H1 (cell line): ENCODE data around the gene CPLX1.
"Not testable (repeated sequence)": the region's sequence is repeated elsewhere in the genome, so short reads cannot be mapped to it uniquely, and the experiment has no call there.

Experiments used
- CTCF ChIP-seq, 3 experiments: IDR thresholded peaks; 1 replicate in 2 of 3; 2 replicates in 1 of 3; pipeline versions ENCODE4 v1.5.1 to v1.6.1; 2011; ENCODE audit warnings: low read length in 3 of 3, mild to moderate bottlenecking in 3 of 3, inconsistent platforms in 2 of 3, low read depth in 1 of 3, moderate library complexity in 1 of 3; ENCODE audit not compliant: insufficient read depth in 1 of 3; ENCODE audit errors: control extremely low read depth in 1 of 3
- EP300 ChIP-seq, 2 experiments: IDR thresholded peaks; 1 replicate in 1 of 2; 2 replicates in 1 of 2; pipeline ENCODE4 v1.6.1; 2011 to 2012; ENCODE audit warnings: low read depth in 2 of 2, low read length in 2 of 2, mild to moderate bottlenecking in 2 of 2, borderline replicate concordance in 1 of 2, inconsistent platforms in 1 of 2, moderate library complexity in 1 of 2
- FOSL1 ChIP-seq: IDR thresholded peaks from 2 replicates; pipeline ENCODE4 v1.6.1; 2011; ENCODE audit warnings: mild to moderate bottlenecking, low read depth, low read length, moderate library complexity; ENCODE audit not compliant: insufficient read depth
- HDAC2 ChIP-seq, 2 experiments: fragments of 300-600 bp in 1 of 2; sonication (generic) in 1 of 2; IDR thresholded peaks; 2 replicates each; pipeline ENCODE4 v1.6.1; 2011 to 2012; ENCODE audit warnings: low read depth in 2 of 2, low read length in 2 of 2, mild to moderate bottlenecking in 2 of 2, moderate library complexity in 2 of 2, borderline replicate concordance in 1 of 2, inconsistent platforms in 1 of 2
- JUND ChIP-seq: IDR thresholded peaks from 2 replicates; pipeline ENCODE4 v1.6.1; 2011; ENCODE audit warnings: mild to moderate bottlenecking, improper control_type of control experiment, low read length
- POLR2AphosphoS5 ChIP-seq: IDR thresholded peaks from 2 replicates; pipeline ENCODE4 v1.6.1; 2011; ENCODE audit warnings: low read depth, low read length
- POU5F1 ChIP-seq: IDR thresholded peaks from 2 replicates; pipeline ENCODE4 v1.6.1; 2011; ENCODE audit warnings: low read depth, mild to moderate bottlenecking, low read length, moderate library complexity
- RAD21 ChIP-seq, 2 experiments: IDR thresholded peaks in 1 of 2; conservative IDR thresholded peaks in 1 of 2; 2 replicates each; pipeline ENCODE4 v1.6.1; 2011; ENCODE audit warnings: low read depth in 2 of 2, low read length in 2 of 2, improper control_type of control experiment in 1 of 2, inconsistent platforms in 1 of 2, mild to moderate bottlenecking in 1 of 2, moderate library complexity in 1 of 2
- RNF2 ChIP-seq: fragments of 200-900, 300-1000 bp; sonication (generic); IDR thresholded peaks from 2 replicates; pipeline ENCODE4 v1.7.1; 2016; ENCODE audit warnings: borderline replicate concordance, low read depth, mild to moderate bottlenecking, antibody characterized with exemption, low read length; ENCODE audit not compliant: poor library complexity, severe bottlenecking; ENCODE audit errors: missing control alignments
- SIN3A ChIP-seq, 2 experiments: IDR thresholded peaks in 1 of 2; conservative IDR thresholded peaks in 1 of 2; 2 replicates each; pipeline ENCODE4 v1.6.1; 2011 to 2012; ENCODE audit warnings: low read length in 2 of 2, improper control_type of control experiment in 1 of 2, low read depth in 1 of 2, mild to moderate bottlenecking in 1 of 2
- TCF12 ChIP-seq: IDR thresholded peaks from 2 replicates; pipeline ENCODE4 v1.6.1; 2011; ENCODE audit warnings: low read depth, mild to moderate bottlenecking, low read length
- ZNF274 ChIP-seq: IDR thresholded peaks from 2 replicates; pipeline ENCODE4 v1.7.0; 2012; ENCODE audit warnings: low read length, borderline replicate concordance; ENCODE audit errors: extremely low read depth

DNA sequence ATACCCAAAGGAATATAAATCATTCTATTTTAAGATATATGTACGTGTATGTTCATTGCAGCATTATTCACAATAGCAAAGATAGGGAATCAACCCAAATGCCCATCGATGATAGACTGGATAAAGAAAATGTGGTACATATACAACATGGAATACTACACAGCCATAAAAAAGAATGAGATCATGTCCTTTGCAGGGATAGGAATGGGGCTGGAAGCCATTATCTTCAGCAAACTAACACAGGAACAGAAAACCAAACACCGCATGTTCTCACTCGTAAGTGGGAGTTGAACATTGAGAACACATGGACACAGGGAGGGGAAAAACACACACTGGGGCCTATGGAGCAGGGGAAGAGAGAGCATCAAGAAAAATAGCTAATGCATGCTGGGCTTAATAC, 18.9 kb downstream of the CPLX1 start:
- not testable (repeated sequence) for TF ChIP-seq POU5F1; HDAC2 (IDR thresholded peaks at IDR 0.05; ENCODE audit: borderline replicate concordance in 1 of 2, low read depth in 2 of 2, low read length in 2 of 2); SIN3A (conservative IDR thresholded peaks at IDR 0.05 in 1 of 2, IDR thresholded peaks at IDR 0.05 in 1 of 2; ENCODE audit: low read depth in 1 of 2, low read length in 2 of 2); TCF12; CTCF (IDR thresholded peaks at IDR 0.05; ENCODE audit: control extremely low read depth in 1 of 3, insufficient read depth in 1 of 3, low read depth in 1 of 3, low read length in 3 of 3); FOSL1; RNF2; JUND; EP300 (IDR thresholded peaks at IDR 0.05; ENCODE audit: borderline replicate concordance in 1 of 2, low read depth in 2 of 2, low read length in 2 of 2); RAD21 (IDR thresholded peaks at IDR 0.05 in 1 of 2, conservative IDR thresholded peaks at IDR 0.05 in 1 of 2; ENCODE audit: low read depth in 2 of 2, low read length in 2 of 2); POLR2AphosphoS5; ZNF274
